Pancreas (tissue), 10 donors: ENCODE measurements around the gene TCF4. TPM values are rescaled to one million over a fixed set of nuclear protein-coding genes. Genes with fewer than 3 reads are reported as not detected.

ENCODE experiments used
- ATAC-seq, 4 donors: fragments of 200-7000 bp; cut with Tn5 transposase; one replicate each; pipeline versions ENCODE4 v1.8.0 to v1.9.1; 2020; ENCODE audit warnings: mild to moderate bottlenecking in 4 of 4, moderate library complexity in 4 of 4
- DNase-seq, 6 donors: peaks; one replicate each; pipeline ENCODE4 v3.0.0-alpha.2; 2020
- FAIRE-seq: peaks from 2 replicates; lab custom pipeline; 2012; peaks lifted over from hg19 to GRCh38; lab: Jason Lieb, UNC
- H3K27ac ChIP-seq, 4 donors: fragments of 200-600 bp; sonication (generic); 1 replicate in 3 of 4; 2 replicates in 1 of 4; pipeline versions ENCODE4 v1.5.0 to v1.8.0; 2020
- H3K27me3 ChIP-seq, 4 donors: fragments of 200-600 bp; one replicate each; pipeline ENCODE4 v1.8.0; 2021
- H3K36me3 ChIP-seq, 3 donors: fragments of 200-600 bp; sonication (generic) in 1 of 3; one replicate each; pipeline versions ENCODE4 v1.5.0 to v1.8.0; 2020 to 2021
- H3K4me1 ChIP-seq, 3 donors: fragments of 200-600 bp; one replicate each; pipeline ENCODE4 v1.8.0; 2021
- H3K4me3 ChIP-seq, 4 donors: fragments of 200-600 bp; sonication (generic) in 2 of 4; one replicate each; pipeline versions ENCODE4 v1.5.0 to v1.8.0; 2020 to 2021
- H3K9me3 ChIP-seq, 4 donors: fragments of 200-600 bp; one replicate each; pipeline ENCODE4 v1.8.0; 2021
- WGBS, 2 donors: extraction: QIAGEN DNeasy Blood & Tissue Kit; methylation state at CpG; one replicate each; pipeline ENCODE4 v1.1.7; 2013; 5-methylcytosine and 5-hydroxymethylcytosine counted together
- intact Hi-C, 3 donors: fragments of 100-400 bp; cut with DNase I; formaldehyde crosslinking; loops; one replicate each; pipeline versions ENCODE4 v1.11.1 to v1.14.2; 2022
- polyA plus RNA-seq, 2 donors: library from polyadenylated mRNA; stranded (reverse); fragments of 200-250 nt; gene quantifications; one replicate each; pipeline ENCODE4 v1.2.3, GENCODE V29; 2013
- total RNA-seq, 6 donors: library from RNA; stranded (reverse); fragmentation: NEBNext Ultra II Directional in 4 of 6; extraction: Animal tissue kit (Norgen Biotek cat#: 25700) in 4 of 6; gene quantifications; one replicate each; pipeline versions ENCODE4 v1.2.1 to v1.2.4, GENCODE V29; 2021 to 2023
- TF ChIP-seq, protein P1 (sequence below), 4 donors: fragments of 200-600 bp; sonication (generic) in 3 of 4; IDR thresholded peaks; one replicate each; pipeline versions ENCODE4 v1.5.0 to v1.8.0; 2021; ENCODE audit warnings: antibody characterized with exemption in 4 of 4
- donor health status: healthy with polysubstance abuse.
- donor health status: DM: no; HTN: no; CAD: no; lungs with moderate emphysema.
- donor health status: DM: no; HTN: no; CAD: no.
- donor health status: control.
- donor health status: control.
- donor health status: Bipolar disorder and iron deficiency.
- donor health status: DM: yes; HTN: yes; CAD: no.
- donor health status: DM: no; HTN: no; CAD: no.
- donor health status: DM: no; HTN: no; CAD: no.
- donor health status: DM: yes; HTN: yes; CAD: no.

The TCF4 gene
- total and polyA plus RNA-seq, 8 donors, result 4.4 to 27.9 (median 10.5) TPM

DNA sequence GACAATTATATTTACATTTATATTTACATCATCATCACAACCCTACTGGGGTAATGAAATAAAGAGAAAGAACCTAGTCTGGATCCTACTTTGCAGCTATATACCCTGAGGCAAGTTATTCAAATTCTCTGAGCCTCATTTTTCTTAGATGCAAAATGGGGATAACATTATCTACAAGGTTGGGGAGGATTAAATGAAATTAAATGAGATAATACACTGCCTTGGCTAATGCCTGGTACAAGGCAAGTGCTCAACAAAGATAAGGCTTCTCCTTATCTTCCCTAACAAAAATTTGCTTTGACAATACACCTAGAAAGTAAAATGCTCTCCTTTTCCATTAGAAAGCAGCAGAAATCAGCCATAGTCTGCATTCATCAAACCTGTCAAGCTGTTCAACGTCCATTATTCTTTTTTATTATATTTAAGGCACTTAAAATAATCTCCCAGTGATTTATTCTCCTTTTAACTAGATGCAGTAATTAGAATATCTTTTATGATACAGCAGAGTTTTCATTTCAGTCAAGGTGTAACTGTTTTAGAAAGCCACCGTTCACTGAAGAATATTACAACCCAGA lies 44.8 kb downstream of the TCF4 start:
- no peak for DNase-seq
- Histone ChIP-seq H3K27me3 (no peaks in the 10 kb centered on the region), H3K4me3 (no peak overlapping the region), H3K27ac (no peak overlapping the region), H3K9me3 (no peaks in the 10 kb centered on the region), H3K4me1 (no peaks in the 10 kb centered on the region), H3K36me3 (no peaks in the 10 kb centered on the region)
- no peak for FAIRE-seq
- 61 to 68% methylated on average over 2 of the region's 2 CpGs for WGBS, 2 donors
- TF ChIP-seq, protein P1, sequence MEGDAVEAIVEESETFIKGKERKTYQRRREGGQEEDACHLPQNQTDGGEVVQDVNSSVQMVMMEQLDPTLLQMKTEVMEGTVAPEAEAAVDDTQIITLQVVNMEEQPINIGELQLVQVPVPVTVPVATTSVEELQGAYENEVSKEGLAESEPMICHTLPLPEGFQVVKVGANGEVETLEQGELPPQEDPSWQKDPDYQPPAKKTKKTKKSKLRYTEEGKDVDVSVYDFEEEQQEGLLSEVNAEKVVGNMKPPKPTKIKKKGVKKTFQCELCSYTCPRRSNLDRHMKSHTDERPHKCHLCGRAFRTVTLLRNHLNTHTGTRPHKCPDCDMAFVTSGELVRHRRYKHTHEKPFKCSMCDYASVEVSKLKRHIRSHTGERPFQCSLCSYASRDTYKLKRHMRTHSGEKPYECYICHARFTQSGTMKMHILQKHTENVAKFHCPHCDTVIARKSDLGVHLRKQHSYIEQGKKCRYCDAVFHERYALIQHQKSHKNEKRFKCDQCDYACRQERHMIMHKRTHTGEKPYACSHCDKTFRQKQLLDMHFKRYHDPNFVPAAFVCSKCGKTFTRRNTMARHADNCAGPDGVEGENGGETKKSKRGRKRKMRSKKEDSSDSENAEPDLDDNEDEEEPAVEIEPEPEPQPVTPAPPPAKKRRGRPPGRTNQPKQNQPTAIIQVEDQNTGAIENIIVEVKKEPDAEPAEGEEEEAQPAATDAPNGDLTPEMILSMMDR (IDR thresholded peaks at IDR 0.05), result no peak
- intact Hi-C loops, result no loop called here
- no peak for ATAC-seq

- Histone ChIP-seq H3K4me1 (no peaks in the 10 kb centered on the region), H3K36me3 (no peaks in the 10 kb centered on the region), H3K4me3 (no peak overlapping the region), H3K27ac (no peak overlapping the region), H3K9me3 (no peaks in the 10 kb centered on the region), H3K27me3 (no peaks in the 10 kb centered on the region)
- WGBS, 2 donors, result 61 to 65% methylated on average over 2 of the region's 2 CpGs
- no peak for FAIRE-seq
- TF ChIP-seq, protein P1 (IDR thresholded peaks at IDR 0.05), result no peak
- no peak for DNase-seq
- ATAC-seq, result no peak
- intact Hi-C loops, result no loop called here
These were observed 46.4 kb downstream of the TCF4 start for GRCh38 chr18:55541571-55541970.

GRCh38 chr18:55539240-55539639 lies 48.8 kb downstream of the TCF4 start:
- TF ChIP-seq, protein P1 (IDR thresholded peaks at IDR 0.05), result no peak
- no peaks in the 10 kb centered on the region for H3K4me1 ChIP-seq
- no peaks in the 10 kb centered on the region for H3K36me3 ChIP-seq
- FAIRE-seq, result no peak
- H3K27me3 ChIP-seq, result no peaks in the 10 kb centered on the region
- intact Hi-C loops, result no loop called here
- DNase-seq, result no peak
- H3K27ac ChIP-seq, result no peak overlapping the region
- H3K4me3 ChIP-seq, result no peak overlapping the region
- no peak for ATAC-seq
- H3K9me3 ChIP-seq, result no peaks in the 10 kb centered on the region

- H3K27ac ChIP-seq, result no peak overlapping the region
- intact Hi-C loops, result no loop called here
- FAIRE-seq (no peak), DNase-seq (no peak), ATAC-seq (no peak)
- H3K4me1 ChIP-seq, result no peaks in the 10 kb centered on the region
- 86% methylated on average over 4 of the region's 4 CpGs for WGBS, 2 donors
- H3K27me3 ChIP-seq, result no peaks in the 10 kb centered on the region
- TF ChIP-seq, protein P1 (IDR thresholded peaks at IDR 0.05), result no peak
- H3K4me3 ChIP-seq, result no peak overlapping the region
- H3K36me3 ChIP-seq, result no peaks in the 10 kb centered on the region
- H3K9me3 ChIP-seq, result no peaks in the 10 kb centered on the region
These were observed 53.0 kb downstream of the TCF4 start for GRCh38 chr18:55534996-55535395.

DNA sequence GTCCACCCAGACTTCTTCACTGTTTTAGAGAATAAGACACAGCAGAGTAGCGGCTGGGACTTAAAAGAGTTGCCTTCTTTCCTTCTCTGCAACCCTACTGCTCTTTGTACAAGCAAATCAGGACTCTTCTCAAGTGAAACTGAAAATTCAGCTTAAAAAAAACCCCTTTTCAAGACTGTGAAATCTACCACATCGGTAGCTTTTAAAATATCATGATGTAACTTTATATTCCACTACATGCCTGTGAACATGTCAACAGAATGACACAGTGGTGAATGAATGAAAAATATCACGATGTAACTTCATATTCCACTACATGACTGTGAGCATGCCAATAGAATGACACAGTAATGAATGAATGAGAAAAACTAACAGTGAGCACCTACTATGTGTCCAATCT lies 53.4 kb downstream of the TCF4 start:
- FAIRE-seq, result no peak
- ATAC-seq, result no peak

More for the DNA sequence above, 53.4 kb downstream of the TCF4 start:
- Histone ChIP-seq H3K4me1 (no peaks in the 10 kb centered on the region), H3K27me3 (no peaks in the 10 kb centered on the region), H3K9me3 (no peaks in the 10 kb centered on the region), H3K36me3 (no peaks in the 10 kb centered on the region), H3K4me3 (no peak overlapping the region), H3K27ac (no peak overlapping the region)
- TF ChIP-seq, protein P1 (IDR thresholded peaks at IDR 0.05), result no peak
- intact Hi-C loops, result no loop called here
- WGBS, 2 donors, result 90 to 93% methylated on average over 3 of the region's 3 CpGs
- no peak for DNase-seq
